ENCODE data around the gene PRKAB1. TPM values are rescaled to one million over a fixed set of nuclear protein-coding genes. Genes with fewer than 3 reads are reported as not detected.
"Not testable (repeated sequence)": the region's sequence is repeated elsewhere in the genome, so short reads cannot be mapped to it uniquely, and the experiment has no call there.

The PRKAB1 gene
- 10 to 100 TPM; 11.3 to 28.6 (median 15.1) TPM for total RNA-seq

DNA sequence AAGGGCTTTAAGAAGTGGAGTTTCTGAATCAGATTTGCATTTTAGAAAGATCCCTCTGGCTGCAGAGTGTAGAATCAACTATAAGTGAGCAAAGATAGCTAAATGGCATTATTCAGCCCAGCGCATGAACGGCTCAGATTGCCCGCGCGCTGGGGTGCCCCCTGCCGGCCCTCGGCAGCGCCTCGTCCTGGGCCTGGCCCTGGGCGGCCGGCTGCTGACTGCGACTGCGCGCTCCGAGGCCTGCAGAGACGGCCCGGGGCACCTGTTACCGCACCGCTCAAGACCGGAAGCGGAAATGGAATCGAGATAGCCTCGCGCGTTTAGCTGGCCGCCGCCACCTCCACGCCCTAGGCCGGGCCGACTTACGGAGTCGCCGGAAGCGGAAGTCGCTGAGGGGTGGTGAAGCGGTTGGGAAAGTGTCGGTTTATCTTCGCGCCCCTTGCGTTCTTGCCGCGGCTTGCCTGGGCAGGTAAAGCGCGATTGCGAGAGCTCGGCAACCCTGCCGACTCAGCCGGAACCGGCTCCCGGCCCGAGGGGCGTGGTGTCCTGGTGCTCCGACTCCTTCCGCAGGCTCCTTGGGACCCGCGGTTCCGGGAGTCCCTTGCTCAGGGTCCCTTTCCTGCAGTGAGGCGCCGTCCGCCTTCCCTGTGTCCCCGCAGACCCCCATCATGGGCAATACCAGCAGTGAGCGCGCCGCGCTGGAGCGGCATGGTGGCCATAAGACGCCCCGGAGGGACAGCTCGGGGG lies at the start of gene PRKAB1:
Gene PRKAB1 (plus strand): TSS at position 557 of the 747 bp plus-strand sequence. CDS start 112 bp downstream, at position 669.
- peaks cover 14% of the 10 kb centered on the region for H3K36me3 ChIP-seq
- peak in 1 of 2 donors; percentile 53 for TF ChIP-seq POLR2A (IDR thresholded peaks at IDR 0.05)
- no peak for TF ChIP-seq EP300 (IDR thresholded peaks at IDR 0.05)
- peak; percentile 74 to 97 for TF ChIP-seq CTCF (IDR thresholded peaks at IDR 0.05)
- peak in 2 of 3 donors; percentile 79 to 96 for TF ChIP-seq POLR2AphosphoS5 (IDR thresholded peaks at IDR 0.05)
- peaks cover 41% of the 10 kb centered on the region for H3K4me1 ChIP-seq
- H3K27me3 ChIP-seq: no peaks in the 10 kb centered on the region
- DNase-seq (ENCODE audit: low spot score in 2 of 2): peak; percentile 96 to 97
- 3% methylated on average over 6 of the region's 69 CpGs for WGBS
- no peaks in the 10 kb centered on the region for H3K9me3 ChIP-seq
- H3K27ac ChIP-seq: peak within 1 kb of the TSS; percentile 96
- H3K4me3 ChIP-seq: peak within 1 kb of the TSS; percentile 96

DNA sequence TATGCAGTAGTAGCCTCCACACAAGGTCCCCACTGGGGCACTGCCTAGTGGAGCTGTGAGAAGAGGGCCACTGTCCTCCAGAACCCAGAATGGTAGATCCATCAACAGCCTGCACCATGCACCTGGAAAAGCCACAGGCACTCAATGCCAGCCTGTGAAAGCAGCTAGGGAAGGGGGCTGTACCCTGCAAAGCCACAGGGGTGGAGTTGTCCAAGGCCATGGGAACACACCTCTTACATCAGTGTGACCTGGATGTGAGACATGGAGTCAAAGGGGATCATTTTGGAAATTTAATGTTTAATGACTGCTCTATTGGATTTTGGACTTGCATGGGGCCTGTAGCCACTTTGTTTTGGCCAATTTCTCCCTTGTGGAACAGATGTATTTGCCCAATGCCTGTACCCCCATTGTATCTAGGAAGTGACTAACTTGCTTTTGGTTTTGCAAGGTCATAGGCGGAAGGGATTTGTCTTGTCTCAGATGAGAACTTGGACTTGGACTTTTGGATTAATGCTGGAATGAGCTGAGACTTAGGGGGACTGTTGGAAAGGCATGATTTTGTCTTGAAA lies 49.5 kb upstream of the PRKAB1 start:
- not testable (repeated sequence) for H3K4me1 ChIP-seq; H3K36me3 ChIP-seq; H3K27me3 ChIP-seq; H3K27ac ChIP-seq; H3K4me3 ChIP-seq; DNase-seq (ENCODE audit: low spot score in 2 of 2); H3K9me3 ChIP-seq
- 83% methylated on average over 1 of the region's 1 CpG for WGBS

GRCh38 chr12:119620490-119620889 lies 47.4 kb upstream of the PRKAB1 start:
- no peak for TF ChIP-seq CTCF (IDR thresholded peaks at IDR 0.05)
- no peak for TF ChIP-seq EP300 (IDR thresholded peaks at IDR 0.05)
- no peak for TF ChIP-seq POLR2AphosphoS5 (IDR thresholded peaks at IDR 0.05)
- TF ChIP-seq POLR2A (IDR thresholded peaks at IDR 0.05): no peak
- Histone ChIP-seq H3K27ac (no peak overlapping the region), H3K4me1 (no peaks in the 10 kb centered on the region), H3K9me3 (no peaks in the 10 kb centered on the region), H3K36me3 (no peaks in the 10 kb centered on the region), H3K27me3 (no peaks in the 10 kb centered on the region), H3K4me3 (no peak overlapping the region)
- DNase-seq (ENCODE audit: low spot score in 2 of 2): no peak
- 37% methylated on average over 1 of the region's 1 CpG for WGBS

GRCh38 chr12:119621878-119622277 lies 46.1 kb upstream of the PRKAB1 start:
- Histone ChIP-seq H3K36me3 (no peaks in the 10 kb centered on the region), H3K27ac (no peak overlapping the region), H3K27me3 (no peaks in the 10 kb centered on the region), H3K9me3 (no peaks in the 10 kb centered on the region), H3K4me1 (no peaks in the 10 kb centered on the region), H3K4me3 (no peak overlapping the region)
- DNase-seq (ENCODE audit: low spot score in 2 of 2): no peak
- TF ChIP-seq POLR2AphosphoS5 (IDR thresholded peaks at IDR 0.05) (no peak), CTCF (IDR thresholded peaks at IDR 0.05) (no peak), POLR2A (IDR thresholded peaks at IDR 0.05) (no peak), EP300 (IDR thresholded peaks at IDR 0.05) (no peak)
- 34% methylated on average over 2 of the region's 2 CpGs for WGBS

DNA sequence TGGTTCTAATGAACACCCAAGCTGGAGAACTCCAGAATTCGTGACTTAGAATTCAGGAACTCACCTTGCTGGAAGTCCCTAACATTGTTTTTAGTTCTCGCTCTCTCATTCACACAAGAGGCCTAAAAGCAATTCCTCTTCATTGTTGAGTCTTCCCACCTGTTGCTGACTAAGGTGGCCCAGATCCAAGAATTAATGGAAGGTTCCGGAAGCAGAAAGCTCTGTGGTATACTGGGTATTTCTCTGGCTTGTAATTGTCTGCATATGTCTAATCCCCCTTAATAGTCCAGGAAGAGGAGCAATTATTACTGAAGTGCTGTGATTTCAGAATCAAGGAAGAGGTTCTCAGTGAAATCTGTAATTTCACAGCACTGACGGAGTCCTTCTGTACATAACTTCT lies 43.0 kb upstream of the PRKAB1 start:
- Histone ChIP-seq H3K9me3 (no peaks in the 10 kb centered on the region), H3K27ac (no peak overlapping the region), H3K4me3 (no peak overlapping the region), H3K27me3 (no peaks in the 10 kb centered on the region), H3K4me1 (no peaks in the 10 kb centered on the region), H3K36me3 (no peaks in the 10 kb centered on the region)
- 66% methylated on average over 4 of the region's 4 CpGs for WGBS
- TF ChIP-seq CTCF (IDR thresholded peaks at IDR 0.05) (no peak), POLR2A (IDR thresholded peaks at IDR 0.05) (no peak), POLR2AphosphoS5 (IDR thresholded peaks at IDR 0.05) (no peak), EP300 (IDR thresholded peaks at IDR 0.05) (no peak)
- no peak for DNase-seq (ENCODE audit: low spot score in 2 of 2)
